ENCODE results near the gene RFX1.

GRCh38 chr19:14012378-14012915 lies 6.3 kb upstream of the RFX1 start:
- no peak for TF ChIP-seq POLR2AphosphoS5 (IDR thresholded peaks at IDR 0.05; ENCODE audit: low read depth, low read length)
- TF ChIP-seq, protein P1, sequence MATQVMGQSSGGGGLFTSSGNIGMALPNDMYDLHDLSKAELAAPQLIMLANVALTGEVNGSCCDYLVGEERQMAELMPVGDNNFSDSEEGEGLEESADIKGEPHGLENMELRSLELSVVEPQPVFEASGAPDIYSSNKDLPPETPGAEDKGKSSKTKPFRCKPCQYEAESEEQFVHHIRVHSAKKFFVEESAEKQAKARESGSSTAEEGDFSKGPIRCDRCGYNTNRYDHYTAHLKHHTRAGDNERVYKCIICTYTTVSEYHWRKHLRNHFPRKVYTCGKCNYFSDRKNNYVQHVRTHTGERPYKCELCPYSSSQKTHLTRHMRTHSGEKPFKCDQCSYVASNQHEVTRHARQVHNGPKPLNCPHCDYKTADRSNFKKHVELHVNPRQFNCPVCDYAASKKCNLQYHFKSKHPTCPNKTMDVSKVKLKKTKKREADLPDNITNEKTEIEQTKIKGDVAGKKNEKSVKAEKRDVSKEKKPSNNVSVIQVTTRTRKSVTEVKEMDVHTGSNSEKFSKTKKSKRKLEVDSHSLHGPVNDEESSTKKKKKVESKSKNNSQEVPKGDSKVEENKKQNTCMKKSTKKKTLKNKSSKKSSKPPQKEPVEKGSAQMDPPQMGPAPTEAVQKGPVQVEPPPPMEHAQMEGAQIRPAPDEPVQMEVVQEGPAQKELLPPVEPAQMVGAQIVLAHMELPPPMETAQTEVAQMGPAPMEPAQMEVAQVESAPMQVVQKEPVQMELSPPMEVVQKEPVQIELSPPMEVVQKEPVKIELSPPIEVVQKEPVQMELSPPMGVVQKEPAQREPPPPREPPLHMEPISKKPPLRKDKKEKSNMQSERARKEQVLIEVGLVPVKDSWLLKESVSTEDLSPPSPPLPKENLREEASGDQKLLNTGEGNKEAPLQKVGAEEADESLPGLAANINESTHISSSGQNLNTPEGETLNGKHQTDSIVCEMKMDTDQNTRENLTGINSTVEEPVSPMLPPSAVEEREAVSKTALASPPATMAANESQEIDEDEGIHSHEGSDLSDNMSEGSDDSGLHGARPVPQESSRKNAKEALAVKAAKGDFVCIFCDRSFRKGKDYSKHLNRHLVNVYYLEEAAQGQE (IDR thresholded peaks at IDR 0.05; ENCODE audit: insufficient read depth in 1 of 2, low read depth in 2 of 2, low read length in 2 of 2), result no peak
- TF ChIP-seq SIN3A (IDR thresholded peaks at IDR 0.05; ENCODE audit: borderline replicate concordance, insufficient read depth, low read length), result no peak

Measured in PFSK-1 (cell line).